GM19455 (cell line): ENCODE results near the gene PLEKHH1.

Experiments used
- ATAC-seq: cut with Tn5 transposase; IDR thresholded peaks from one replicate; pipeline ENCODE4 v1.9.1; 2021; ENCODE audit not compliant: unreplicated experiment

Gene PLEKHH1

GRCh38 chr14:67562025-67562775 lies 29.1 kb downstream of the PLEKHH1 start:
- ATAC-seq = no peak

- no peak for ATAC-seq
These were observed 29.7 kb downstream of the PLEKHH1 start for GRCh38 chr14:67562776-67563150.

GRCh38 chr14:67564236-67564635 lies 31.1 kb downstream of the PLEKHH1 start:
- no peak for ATAC-seq

GRCh38 chr14:67566908-67567307 lies 33.8 kb downstream of the PLEKHH1 start:
- no peak for ATAC-seq

- no peak for ATAC-seq
These were observed 34.6 kb downstream of the PLEKHH1 start for GRCh38 chr14:67567654-67568053.

- no peak for ATAC-seq
These were observed 36.0 kb downstream of the PLEKHH1 start for GRCh38 chr14:67569011-67569650.

- ATAC-seq = no peak
These were observed 36.7 kb downstream of the PLEKHH1 start for GRCh38 chr14:67569651-67570290.

GRCh38 chr14:67570453-67570852 lies 37.4 kb downstream of the PLEKHH1 start:
- ATAC-seq = no peak

- ATAC-seq = no peak
These were observed 38.3 kb downstream of the PLEKHH1 start for GRCh38 chr14:67571275-67571990.

GRCh38 chr14:67571991-67572323 lies 38.9 kb downstream of the PLEKHH1 start:
- no peak for ATAC-seq

GRCh38 chr14:67572608-67573007 lies 39.5 kb downstream of the PLEKHH1 start:
- no peak for ATAC-seq

GRCh38 chr14:67573228-67574010 lies 40.3 kb downstream of the PLEKHH1 start:
- no peak for ATAC-seq

- ATAC-seq = no peak
These were observed 41.1 kb downstream of the PLEKHH1 start for GRCh38 chr14:67574156-67574555.

GRCh38 chr14:67574806-67575205 lies 41.7 kb downstream of the PLEKHH1 start:
- no peak for ATAC-seq

- no peak for ATAC-seq
These were observed 42.6 kb downstream of the PLEKHH1 start for GRCh38 chr14:67575684-67576083.

- ATAC-seq = no peak
These were observed 43.3 kb downstream of the PLEKHH1 start for GRCh38 chr14:67576216-67576955.

- no peak for ATAC-seq
These were observed 44.2 kb downstream of the PLEKHH1 start for GRCh38 chr14:67577181-67577808.

GRCh38 chr14:67577909-67578749 lies 45.0 kb downstream of the PLEKHH1 start:
- no peak for ATAC-seq

GRCh38 chr14:67579040-67579439 lies 46.0 kb downstream of the PLEKHH1 start:
- no peak for ATAC-seq
